ENCODE measurements around the gene PPP4R3A.
"Not testable (repeated sequence)": the region's sequence is repeated elsewhere in the genome, so short reads cannot be mapped to it uniquely, and the experiment has no call there.

PPP4R3A gene

DNA sequence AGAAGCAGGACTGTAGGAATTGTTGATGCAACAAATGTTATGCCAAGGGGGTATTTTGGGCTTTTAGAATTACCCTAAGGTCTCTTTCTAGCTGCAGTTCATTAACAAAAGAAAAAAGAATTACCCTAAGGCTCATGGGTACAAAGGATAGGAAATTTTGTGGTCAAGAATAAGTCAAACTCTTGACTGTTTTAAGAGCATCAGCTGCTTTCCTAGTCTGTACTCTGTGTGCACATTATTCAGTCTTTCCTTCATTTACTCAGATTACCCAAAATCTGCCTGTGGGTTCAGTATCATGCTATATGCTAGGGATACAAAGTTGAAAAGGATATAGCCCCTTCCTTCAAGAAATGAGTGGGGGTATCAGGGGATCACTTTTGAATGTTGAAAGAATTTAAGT, 56.0 kb downstream of the PPP4R3A start:
- no peak overlapping the region for H3K27ac ChIP-seq (ENCODE audit: low read depth, low read length)
- H3K4me1 ChIP-seq (ENCODE audit: control insufficient read depth in 5 of 5, insufficient read depth in 5 of 5, low read length in 5 of 5), result peaks cover 0 to 2% (median 0%) of the 10 kb centered on the region in 5 donors
- H3K9ac ChIP-seq (ENCODE audit: low read length in 5 of 5), result no peak overlapping the region
- H3K4me3 ChIP-seq (ENCODE audit: low read depth in 1 of 5, low read length in 5 of 5), result no peak overlapping the region
- H3K36me3 ChIP-seq (ENCODE audit: control insufficient read depth in 5 of 5, insufficient read depth in 5 of 5, low read length in 5 of 5), result peaks cover 25 to 34% (median 27%) of the 10 kb centered on the region in 5 donors
- H3K9me3 ChIP-seq (ENCODE audit: control insufficient read depth in 5 of 5, low read length in 5 of 5), result no peaks in the 10 kb centered on the region
- H3K27me3 ChIP-seq (ENCODE audit: control insufficient read depth in 5 of 5, insufficient read depth in 4 of 5, low read length in 5 of 5), result no peaks in the 10 kb centered on the region

DNA sequence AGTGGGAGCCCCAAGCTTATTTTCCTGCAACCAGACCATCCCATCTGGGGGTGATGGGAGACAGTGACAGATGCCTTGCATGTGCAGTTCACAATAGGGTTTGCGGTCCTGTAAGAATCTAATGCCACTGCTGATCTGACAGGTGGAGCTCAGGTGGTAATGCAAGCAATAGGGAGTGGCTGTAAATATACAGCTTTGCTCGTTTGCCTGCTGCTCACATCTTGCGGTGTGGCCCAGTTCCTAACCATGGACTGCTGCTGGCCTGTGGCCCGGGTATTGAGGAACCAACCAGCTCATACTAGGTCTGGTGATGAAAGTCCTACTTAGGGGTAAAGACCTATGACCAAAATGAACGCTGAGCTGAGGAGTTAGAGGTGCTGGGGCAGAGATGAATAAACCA, 56.4 kb downstream of the PPP4R3A start:
- Histone ChIP-seq H3K4me1 (ENCODE audit: control insufficient read depth in 5 of 5, insufficient read depth in 5 of 5, low read length in 5 of 5) (peaks cover 0 to 2% (median 0%) of the 10 kb centered on the region in 5 donors), H3K27me3 (ENCODE audit: control insufficient read depth in 5 of 5, insufficient read depth in 4 of 5, low read length in 5 of 5) (no peaks in the 10 kb centered on the region), H3K9me3 (ENCODE audit: control insufficient read depth in 5 of 5, low read length in 5 of 5) (no peaks in the 10 kb centered on the region), H3K36me3 (ENCODE audit: control insufficient read depth in 5 of 5, insufficient read depth in 5 of 5, low read length in 5 of 5) (peaks cover 22 to 32% (median 26%) of the 10 kb centered on the region in 5 donors), H3K4me3 (ENCODE audit: low read depth in 1 of 5, low read length in 5 of 5) (no peak overlapping the region), H3K27ac (ENCODE audit: low read depth, low read length) (no peak overlapping the region), H3K9ac (ENCODE audit: low read length in 5 of 5) (no peak overlapping the region)

DNA sequence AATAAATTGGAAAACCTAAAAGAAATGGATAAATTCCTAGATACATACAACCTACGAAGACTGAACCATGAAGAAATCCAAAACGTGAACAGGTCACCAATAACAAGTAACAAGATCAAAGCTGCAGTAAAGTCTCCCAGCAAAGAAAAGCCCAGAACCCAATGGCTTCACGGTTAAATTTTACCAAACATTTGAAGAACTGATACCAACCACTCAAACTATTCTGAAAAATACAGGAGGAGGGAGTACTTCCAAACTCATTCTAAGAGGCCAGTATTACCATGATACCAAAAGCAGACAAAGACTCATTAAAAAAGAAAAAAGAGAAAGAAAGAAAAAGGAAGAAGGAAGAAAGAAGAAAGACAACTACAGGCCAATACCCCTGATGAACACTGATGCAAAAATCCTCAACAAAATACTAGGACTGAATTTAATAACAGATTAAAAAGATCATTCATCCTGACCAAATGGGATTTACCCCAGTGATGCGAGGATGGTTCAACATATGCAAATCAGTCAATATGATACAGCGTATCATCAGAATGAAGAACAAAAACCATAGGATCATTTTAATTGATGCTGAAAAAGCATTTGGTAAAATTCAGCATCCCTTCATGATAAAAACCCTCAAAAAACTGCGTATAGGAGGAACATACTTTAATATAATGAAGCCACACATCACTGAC, 65.6 kb downstream of the PPP4R3A start:
- H3K9me3 ChIP-seq (ENCODE audit: control insufficient read depth in 5 of 5, low read length in 5 of 5), result no peaks in the 10 kb centered on the region
- no peaks in the 10 kb centered on the region for H3K4me1 ChIP-seq (ENCODE audit: control insufficient read depth in 5 of 5, insufficient read depth in 5 of 5, low read length in 5 of 5)
- no peaks in the 10 kb centered on the region for H3K36me3 ChIP-seq (ENCODE audit: control insufficient read depth in 5 of 5, insufficient read depth in 5 of 5, low read length in 5 of 5)
- no peak overlapping the region for H3K9ac ChIP-seq (ENCODE audit: low read length in 5 of 5)
- H3K27me3 ChIP-seq (ENCODE audit: control insufficient read depth in 5 of 5, insufficient read depth in 4 of 5, low read length in 5 of 5), result no peaks in the 10 kb centered on the region
- no peak overlapping the region for H3K27ac ChIP-seq (ENCODE audit: low read depth, low read length)
- H3K4me3 ChIP-seq (ENCODE audit: low read depth in 1 of 5, low read length in 5 of 5), result no peak overlapping the region

DNA sequence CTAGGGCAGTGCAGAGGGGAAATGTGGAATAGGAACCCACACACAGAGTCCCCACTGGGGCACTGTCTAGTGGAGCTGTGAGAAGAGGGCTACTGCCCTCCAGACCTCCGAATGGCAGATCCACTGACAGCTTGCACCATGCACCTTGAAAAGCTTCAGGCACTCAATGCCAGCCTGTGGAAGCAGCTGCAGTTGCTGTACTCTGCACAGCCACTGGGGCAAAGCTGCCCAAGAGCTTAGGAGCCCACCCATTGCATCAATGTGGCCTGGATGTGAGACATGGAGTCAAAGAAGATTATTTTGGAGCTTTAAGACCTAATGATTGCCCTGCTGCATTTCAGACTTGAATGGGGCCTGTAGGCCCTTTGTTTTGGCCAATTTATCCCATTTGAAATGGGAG, 70.8 kb downstream of the PPP4R3A start:
- H3K36me3 ChIP-seq (ENCODE audit: control insufficient read depth in 5 of 5, insufficient read depth in 5 of 5, low read length in 5 of 5), result no peaks in the 10 kb centered on the region
- no peaks in the 10 kb centered on the region for H3K27me3 ChIP-seq (ENCODE audit: control insufficient read depth in 5 of 5, insufficient read depth in 4 of 5, low read length in 5 of 5)
- H3K4me3 ChIP-seq (ENCODE audit: low read depth in 1 of 5, low read length in 5 of 5), result no peak overlapping the region
- H3K9ac ChIP-seq (ENCODE audit: low read length in 5 of 5), result no peak overlapping the region
- peaks cover 0 to 4% (median 0%) of the 10 kb centered on the region in 5 donors for H3K9me3 ChIP-seq (ENCODE audit: control insufficient read depth in 5 of 5, low read length in 5 of 5)
- no peak overlapping the region for H3K27ac ChIP-seq (ENCODE audit: low read depth, low read length)
- no peaks in the 10 kb centered on the region for H3K4me1 ChIP-seq (ENCODE audit: control insufficient read depth in 5 of 5, insufficient read depth in 5 of 5, low read length in 5 of 5)

DNA sequence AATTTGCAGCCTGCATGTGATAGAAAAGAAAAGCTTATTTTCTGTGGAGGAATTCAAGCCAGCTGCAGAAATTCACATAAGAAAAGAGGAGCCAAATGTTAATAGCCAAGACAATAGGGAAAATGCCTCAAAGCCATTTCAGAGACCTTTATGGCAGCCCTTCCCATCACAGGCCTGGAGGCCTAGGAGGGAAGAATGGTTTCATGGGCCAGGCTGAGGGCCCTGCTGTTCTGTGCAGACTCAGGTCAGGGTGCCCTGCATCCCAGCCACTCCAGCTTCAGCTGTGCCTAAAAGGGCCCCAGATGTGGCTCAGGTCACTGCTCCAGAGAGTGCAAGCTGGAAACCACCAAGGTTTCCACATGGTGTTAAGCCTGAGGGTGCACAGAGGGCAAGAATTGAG, 71.3 kb downstream of the PPP4R3A start:
- Histone ChIP-seq H3K27ac (ENCODE audit: low read depth, low read length) (no peak overlapping the region), H3K27me3 (ENCODE audit: control insufficient read depth in 5 of 5, insufficient read depth in 4 of 5, low read length in 5 of 5) (no peaks in the 10 kb centered on the region), H3K9me3 (ENCODE audit: control insufficient read depth in 5 of 5, low read length in 5 of 5) (peaks cover 0 to 4% (median 0%) of the 10 kb centered on the region in 5 donors), H3K4me1 (ENCODE audit: control insufficient read depth in 5 of 5, insufficient read depth in 5 of 5, low read length in 5 of 5) (no peaks in the 10 kb centered on the region), H3K4me3 (ENCODE audit: low read depth in 1 of 5, low read length in 5 of 5) (no peak overlapping the region), H3K36me3 (ENCODE audit: control insufficient read depth in 5 of 5, insufficient read depth in 5 of 5, low read length in 5 of 5) (no peaks in the 10 kb centered on the region), H3K9ac (ENCODE audit: low read length in 5 of 5) (no peak overlapping the region)

DNA sequence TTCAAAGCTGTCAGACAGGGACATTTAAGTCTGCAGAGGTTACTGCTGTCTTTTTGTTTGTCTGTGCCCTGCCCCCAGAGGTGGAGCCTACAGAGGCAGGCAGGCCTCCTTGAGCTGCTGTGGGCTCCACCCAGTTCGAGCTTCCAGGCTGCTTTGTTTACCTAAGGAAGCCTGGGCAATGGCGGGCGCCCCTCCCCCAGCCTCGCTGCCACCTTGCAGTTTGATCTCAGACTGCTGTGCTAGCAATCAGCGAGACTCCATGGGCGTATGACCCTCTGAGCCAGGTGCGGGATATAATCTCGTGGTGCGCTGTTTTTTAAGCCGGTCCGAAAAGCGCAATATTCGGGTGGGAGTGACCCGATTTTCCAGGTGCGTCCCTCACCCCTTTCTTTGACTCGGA, 73.8 kb downstream of the PPP4R3A start:
- not testable (repeated sequence) for H3K9ac ChIP-seq (ENCODE audit: low read length in 5 of 5); H3K4me3 ChIP-seq (ENCODE audit: low read depth in 1 of 5, low read length in 5 of 5); H3K36me3 ChIP-seq (ENCODE audit: control insufficient read depth in 5 of 5, insufficient read depth in 5 of 5, low read length in 5 of 5); H3K27me3 ChIP-seq (ENCODE audit: control insufficient read depth in 5 of 5, insufficient read depth in 4 of 5, low read length in 5 of 5); H3K9me3 ChIP-seq (ENCODE audit: control insufficient read depth in 5 of 5, low read length in 5 of 5); H3K27ac ChIP-seq (ENCODE audit: low read depth, low read length); H3K4me1 ChIP-seq (ENCODE audit: control insufficient read depth in 5 of 5, insufficient read depth in 5 of 5, low read length in 5 of 5)

DNA sequence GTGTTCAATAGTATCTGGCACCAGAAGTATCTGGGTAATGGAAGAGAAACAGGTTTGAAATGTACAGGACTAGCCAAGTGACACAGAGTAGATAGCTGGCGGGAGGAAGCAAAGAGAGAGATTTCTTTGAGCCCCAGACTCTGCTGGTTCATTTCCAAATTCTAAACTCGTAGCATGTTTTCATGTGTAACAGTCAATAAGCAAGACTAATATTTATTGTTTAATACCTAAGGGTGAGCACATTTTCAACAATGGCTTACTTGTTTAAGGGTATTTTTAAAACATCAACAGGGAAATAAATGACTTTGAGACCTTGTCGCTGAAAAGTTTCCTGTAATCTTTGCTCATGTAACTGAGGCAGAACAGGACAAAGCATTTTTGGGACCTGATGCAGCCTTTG, 80.7 kb downstream of the PPP4R3A start:
- peaks cover 0 to 6% (median 0%) of the 10 kb centered on the region in 5 donors for H3K4me1 ChIP-seq (ENCODE audit: control insufficient read depth in 5 of 5, insufficient read depth in 5 of 5, low read length in 5 of 5)

DNA sequence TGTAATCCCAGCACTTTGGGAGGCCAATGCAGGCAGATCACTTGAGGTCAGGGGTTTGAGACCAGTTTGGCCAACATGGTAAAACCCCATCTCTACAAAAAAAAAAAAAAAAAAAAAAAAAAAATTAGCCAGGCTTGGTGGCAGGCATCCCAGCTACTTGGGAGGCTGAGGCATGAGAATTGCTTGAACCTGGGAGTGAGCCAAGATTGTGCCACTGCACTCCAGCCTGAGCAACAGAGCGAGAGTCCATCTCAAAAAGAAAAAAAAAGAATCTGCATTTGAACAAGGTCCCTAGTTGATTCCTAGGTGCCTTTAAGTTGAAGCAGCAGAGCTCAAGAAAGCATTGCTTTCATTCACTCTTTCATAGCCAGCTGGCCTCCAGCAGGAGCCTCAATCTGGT, 81.2 kb downstream of the PPP4R3A start:
- H3K9ac ChIP-seq (ENCODE audit: low read length in 5 of 5); H3K27ac ChIP-seq (ENCODE audit: low read depth, low read length); H3K4me1 ChIP-seq (ENCODE audit: control insufficient read depth in 5 of 5, insufficient read depth in 5 of 5, low read length in 5 of 5); H3K27me3 ChIP-seq (ENCODE audit: control insufficient read depth in 5 of 5, insufficient read depth in 4 of 5, low read length in 5 of 5); H3K9me3 ChIP-seq (ENCODE audit: control insufficient read depth in 5 of 5, low read length in 5 of 5); H3K36me3 ChIP-seq (ENCODE audit: control insufficient read depth in 5 of 5, insufficient read depth in 5 of 5, low read length in 5 of 5); H3K4me3 ChIP-seq (ENCODE audit: low read depth in 1 of 5, low read length in 5 of 5): not testable (repeated sequence)

More for the DNA sequence above, 80.7 kb downstream of the PPP4R3A start:
- no peak overlapping the region for H3K27ac ChIP-seq (ENCODE audit: low read depth, low read length)
- H3K9ac ChIP-seq (ENCODE audit: low read length in 5 of 5), result no peak overlapping the region
- H3K36me3 ChIP-seq (ENCODE audit: control insufficient read depth in 5 of 5, insufficient read depth in 5 of 5, low read length in 5 of 5), result no peaks in the 10 kb centered on the region
- H3K9me3 ChIP-seq (ENCODE audit: control insufficient read depth in 5 of 5, low read length in 5 of 5), result no peaks in the 10 kb centered on the region
- no peaks in the 10 kb centered on the region for H3K27me3 ChIP-seq (ENCODE audit: control insufficient read depth in 5 of 5, insufficient read depth in 4 of 5, low read length in 5 of 5)
- no peak overlapping the region for H3K4me3 ChIP-seq (ENCODE audit: low read depth in 1 of 5, low read length in 5 of 5)

DNA sequence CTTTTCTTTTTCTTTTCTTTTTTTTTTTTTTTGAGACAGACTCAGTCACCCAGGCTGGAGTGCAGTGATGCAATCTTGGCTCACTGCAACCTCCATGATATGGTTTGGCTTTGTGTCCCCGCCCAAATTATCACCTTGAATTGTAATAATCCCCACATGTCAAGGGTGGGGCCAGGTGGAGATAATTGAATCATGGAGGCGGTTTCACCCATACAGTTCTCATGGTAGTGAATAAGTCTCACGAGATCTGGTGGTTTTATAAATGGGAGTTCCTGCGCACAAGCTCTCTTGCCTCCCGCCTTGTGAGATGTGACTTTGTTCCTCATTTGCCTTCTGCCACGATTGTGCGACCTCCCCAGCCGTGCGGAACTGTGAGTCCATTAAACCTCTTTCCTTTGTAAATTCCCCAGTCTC, 84.6 kb downstream of the PPP4R3A start:
- not testable (repeated sequence) for H3K4me3 ChIP-seq (ENCODE audit: low read depth in 1 of 5, low read length in 5 of 5); H3K36me3 ChIP-seq (ENCODE audit: control insufficient read depth in 5 of 5, insufficient read depth in 5 of 5, low read length in 5 of 5); H3K27me3 ChIP-seq (ENCODE audit: control insufficient read depth in 5 of 5, insufficient read depth in 4 of 5, low read length in 5 of 5); H3K27ac ChIP-seq (ENCODE audit: low read depth, low read length); H3K9me3 ChIP-seq (ENCODE audit: control insufficient read depth in 5 of 5, low read length in 5 of 5); H3K9ac ChIP-seq (ENCODE audit: low read length in 5 of 5)
- peaks cover 0 to 15% (median 10%) of the 10 kb centered on the region in 5 donors for H3K4me1 ChIP-seq (ENCODE audit: control insufficient read depth in 5 of 5, insufficient read depth in 5 of 5, low read length in 5 of 5)

DNA sequence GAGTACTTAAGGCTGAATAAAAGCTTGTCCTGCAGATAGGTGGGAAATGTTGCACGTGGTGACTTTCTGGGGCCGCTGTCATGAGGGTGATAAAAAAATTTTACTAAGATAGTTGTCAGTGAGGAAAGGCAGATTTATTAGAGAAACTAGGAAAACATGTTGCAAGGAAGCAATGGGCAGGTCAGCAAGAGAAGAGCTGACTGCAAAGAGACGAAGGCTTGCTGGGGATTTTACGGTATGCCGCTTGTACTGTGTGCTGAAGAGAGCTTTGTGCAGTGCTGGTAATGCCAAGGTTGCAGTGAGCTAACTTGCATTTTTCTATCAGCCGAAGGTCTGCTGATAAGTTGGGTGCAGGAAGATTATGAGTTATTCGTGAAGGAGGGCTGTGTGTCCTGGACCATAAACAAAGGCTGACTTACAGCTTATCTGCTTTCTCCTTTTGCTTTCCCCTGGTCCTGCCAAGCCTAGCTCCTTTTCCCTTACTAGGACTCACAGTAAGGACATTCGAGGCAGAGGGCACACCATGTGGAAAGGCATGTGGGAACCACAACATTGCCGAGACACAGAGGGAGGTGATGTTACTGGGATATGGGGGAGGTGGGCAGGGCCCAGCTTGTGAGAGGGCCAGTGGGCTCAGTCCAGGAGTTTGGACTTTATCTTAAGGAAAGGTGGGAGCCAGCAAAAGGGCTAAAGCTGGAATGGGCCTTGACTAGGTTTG, 85.1 kb downstream of the PPP4R3A start:
- Histone ChIP-seq H3K4me1 (ENCODE audit: control insufficient read depth in 5 of 5, insufficient read depth in 5 of 5, low read length in 5 of 5) (peaks cover 0 to 16% (median 13%) of the 10 kb centered on the region in 5 donors), H3K27ac (ENCODE audit: low read depth, low read length) (no peak overlapping the region), H3K27me3 (ENCODE audit: control insufficient read depth in 5 of 5, insufficient read depth in 4 of 5, low read length in 5 of 5) (no peaks in the 10 kb centered on the region), H3K9me3 (ENCODE audit: control insufficient read depth in 5 of 5, low read length in 5 of 5) (no peaks in the 10 kb centered on the region), H3K9ac (ENCODE audit: low read length in 5 of 5) (no peak overlapping the region), H3K36me3 (ENCODE audit: control insufficient read depth in 5 of 5, insufficient read depth in 5 of 5, low read length in 5 of 5) (no peaks in the 10 kb centered on the region), H3K4me3 (ENCODE audit: low read depth in 1 of 5, low read length in 5 of 5) (no peak overlapping the region)

Data from subcutaneous abdominal adipose tissue (tissue), 5 donors.